HG03159 (cell line): ENCODE results near the gene PTCD3.

Experiments used
- ATAC-seq: cut with Tn5 transposase; IDR thresholded peaks from one replicate; pipeline ENCODE4 v1.9.1; 2021; ENCODE audit warnings: mild to moderate bottlenecking, moderate library complexity; ENCODE audit not compliant: unreplicated experiment

PTCD3 gene

DNA sequence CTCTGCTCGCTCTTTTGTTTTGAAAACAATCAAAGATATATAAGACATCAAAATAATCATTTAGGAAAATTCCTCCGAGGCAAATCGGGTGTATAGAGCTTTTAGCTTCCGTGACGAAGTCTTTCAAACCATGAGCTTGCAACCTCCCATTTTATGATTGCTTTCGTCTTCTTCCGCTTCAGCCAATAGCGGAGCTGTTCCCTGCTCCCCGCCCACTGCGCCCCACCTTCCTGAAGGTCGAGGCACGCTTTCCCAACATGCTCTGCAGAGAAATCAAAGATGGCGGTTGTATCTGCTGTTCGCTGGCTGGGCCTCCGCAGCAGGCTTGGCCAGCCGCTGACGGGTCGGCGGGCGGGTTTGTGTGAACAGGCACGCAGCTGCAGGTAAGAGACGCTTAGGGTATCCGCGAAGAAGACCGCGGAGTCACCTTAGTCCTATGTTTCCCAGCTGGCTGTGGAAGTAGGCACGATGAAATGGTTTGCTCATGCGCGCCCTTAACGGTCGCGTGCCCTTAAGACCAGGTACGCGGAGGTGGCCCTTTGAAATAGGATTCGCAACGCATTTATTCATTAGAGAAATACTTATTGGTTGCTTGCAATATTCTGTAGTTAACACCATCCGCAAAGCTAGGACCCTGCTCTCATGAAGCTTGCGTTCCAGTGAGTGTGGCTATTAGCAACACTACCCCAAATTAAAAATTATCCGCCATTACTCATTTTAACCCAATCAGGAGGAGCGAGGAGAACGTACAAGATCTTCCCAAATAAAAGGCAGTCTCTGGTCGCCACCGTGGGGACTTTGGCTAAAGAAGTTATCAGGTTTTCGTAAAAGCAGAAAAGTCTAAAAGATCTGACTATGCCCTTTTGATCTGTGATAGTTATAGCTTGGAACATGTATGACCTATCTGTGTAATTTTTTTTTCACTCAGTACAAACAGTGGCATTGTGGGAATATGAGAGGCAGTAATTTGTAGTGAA is at the start of gene PTCD3:
PTCD3 (plus strand) TSS at position 267 of the 977 bp plus-strand sequence; CDS start at position 280, 13 bp downstream.
- ATAC-seq, result peak; percentile 93

DNA sequence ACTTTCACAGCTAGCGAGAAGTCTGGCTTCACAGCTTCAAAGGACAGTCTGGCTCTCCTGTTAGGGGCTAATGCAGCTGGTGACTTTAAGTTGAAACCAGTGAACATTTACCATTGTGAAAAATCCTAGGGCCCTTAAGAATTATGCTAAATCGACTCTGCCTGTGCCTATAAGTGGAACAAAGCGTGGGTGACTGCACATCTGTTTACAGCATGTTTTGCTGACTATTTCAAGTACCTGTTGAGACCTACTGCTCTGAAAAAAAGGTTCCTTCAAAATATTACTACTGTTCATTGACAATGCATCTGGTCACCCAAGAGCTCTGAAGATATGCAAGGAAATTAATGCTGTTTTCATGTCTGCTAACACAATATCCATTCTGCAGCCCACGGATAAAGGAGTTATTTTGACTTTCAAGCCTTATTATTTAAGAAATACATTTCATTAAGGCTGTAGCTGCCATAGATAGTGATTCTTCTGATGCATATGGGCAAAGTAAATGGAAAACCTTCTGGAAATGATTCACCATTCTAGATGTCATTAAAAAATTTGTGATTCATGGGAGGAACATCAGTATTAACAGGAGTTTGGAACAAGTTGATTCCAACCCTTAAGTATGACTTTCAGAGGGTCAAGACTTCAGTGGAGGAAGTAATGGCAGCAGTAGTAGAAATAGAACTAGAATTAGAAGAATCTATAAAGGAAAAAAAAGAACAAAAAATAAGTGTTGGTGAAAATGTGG is 49.3 kb upstream of the PTCD3 start:
- ATAC-seq, result no peak

DNA sequence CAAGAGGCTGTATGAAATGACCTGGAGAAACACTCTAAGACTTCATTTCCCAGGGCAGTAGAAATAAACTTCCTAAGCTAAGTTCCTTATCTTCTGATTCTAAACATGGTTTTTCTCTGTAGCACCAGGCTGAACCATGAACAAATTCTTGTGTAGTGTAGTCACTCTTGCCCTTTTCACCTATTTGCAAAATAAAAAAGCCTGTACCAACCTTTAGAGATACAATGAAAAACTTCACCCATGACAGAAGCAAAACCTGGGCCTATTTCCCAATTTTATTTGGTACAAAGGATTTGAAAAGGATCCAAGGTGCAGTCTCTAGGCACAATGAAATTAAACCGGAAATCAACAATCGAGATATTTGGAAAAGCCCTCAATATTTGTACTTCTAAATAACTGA is 44.0 kb upstream of the PTCD3 start:
- no peak for ATAC-seq

DNA sequence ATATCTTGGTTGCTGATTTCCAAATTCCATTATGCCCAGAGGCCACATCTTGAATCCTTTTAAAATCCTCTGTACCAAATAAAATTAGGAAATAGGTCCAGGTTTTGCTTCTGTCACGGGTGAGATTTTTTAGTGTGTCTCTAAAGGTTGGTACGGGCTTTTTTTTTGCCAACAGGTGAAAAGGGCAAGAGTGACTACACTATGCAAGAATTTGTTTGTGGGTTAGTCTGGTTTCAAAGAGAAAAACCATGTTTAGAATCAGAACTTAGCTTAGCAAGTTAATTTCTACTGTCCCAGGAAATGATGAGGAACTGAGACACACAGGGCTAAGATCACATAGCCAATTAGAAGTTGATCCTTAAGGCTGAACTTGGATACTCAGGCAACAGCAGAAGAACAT is 42.0 kb upstream of the PTCD3 start:
- no peak for ATAC-seq

DNA sequence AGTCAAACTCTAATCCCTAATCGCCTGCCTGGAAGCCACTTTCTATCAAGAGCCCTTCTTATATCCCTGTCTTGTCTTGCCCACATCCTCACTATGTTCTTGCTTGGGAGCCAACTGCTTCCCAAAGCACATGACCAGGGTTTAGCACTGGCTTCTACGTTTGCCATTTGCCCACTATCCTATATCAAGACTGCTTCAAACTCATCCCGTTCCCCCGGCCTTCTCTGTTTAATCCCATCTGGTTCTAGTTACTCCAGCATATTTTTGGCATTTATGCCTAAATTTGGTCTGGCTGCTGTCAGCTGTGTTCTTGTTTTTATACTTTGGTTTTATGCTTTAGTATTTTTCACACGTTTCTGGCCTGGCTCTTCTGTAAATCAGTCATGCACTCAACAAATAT is 40.5 kb upstream of the PTCD3 start:
- no peak for ATAC-seq

DNA sequence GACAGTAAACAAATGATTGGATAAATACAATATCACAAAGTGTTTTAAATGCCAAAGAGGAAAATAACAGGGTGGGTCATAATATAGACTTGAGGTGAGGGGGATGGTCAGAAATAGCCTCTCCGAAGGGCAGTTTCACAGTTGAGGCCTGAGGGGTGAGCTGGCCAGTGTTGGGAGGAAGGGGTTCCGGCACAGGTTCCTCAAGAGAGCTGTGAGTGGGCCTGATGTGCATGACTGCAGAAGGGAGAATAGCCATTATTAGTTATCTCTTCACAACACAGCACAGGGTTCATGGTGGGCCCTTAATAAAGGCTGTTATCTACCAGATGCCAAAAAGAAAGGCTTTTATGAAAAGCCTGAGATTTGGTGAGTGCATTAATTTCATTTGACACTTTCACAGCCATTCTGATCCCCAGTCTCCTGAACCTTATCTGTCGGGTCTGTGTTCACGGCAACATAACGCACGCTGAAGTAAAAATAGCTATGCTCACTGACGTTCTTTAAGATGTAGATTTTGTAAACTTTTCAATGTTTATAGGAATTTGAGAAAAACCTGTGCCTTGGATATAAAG is 39.9 kb upstream of the PTCD3 start:
- no peak for ATAC-seq

DNA sequence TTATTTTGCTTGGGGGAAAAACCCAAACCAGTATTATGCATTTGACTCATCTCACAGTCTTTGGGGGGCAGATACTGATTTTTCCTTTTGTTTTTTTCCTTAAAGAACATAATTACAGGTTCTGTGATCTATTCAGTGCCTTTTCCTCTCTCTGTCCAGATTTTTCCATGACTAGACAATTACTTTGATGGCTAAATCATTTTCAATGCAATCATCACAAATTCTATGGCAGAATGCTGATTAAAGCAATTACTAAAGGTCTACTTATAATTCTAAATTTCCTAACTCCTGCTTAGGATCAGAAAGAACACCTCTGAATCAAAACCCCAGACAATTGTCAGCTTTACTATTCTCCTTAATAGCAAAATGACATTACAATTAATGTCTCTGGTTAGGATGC is 39.1 kb upstream of the PTCD3 start:
- no peak for ATAC-seq

DNA sequence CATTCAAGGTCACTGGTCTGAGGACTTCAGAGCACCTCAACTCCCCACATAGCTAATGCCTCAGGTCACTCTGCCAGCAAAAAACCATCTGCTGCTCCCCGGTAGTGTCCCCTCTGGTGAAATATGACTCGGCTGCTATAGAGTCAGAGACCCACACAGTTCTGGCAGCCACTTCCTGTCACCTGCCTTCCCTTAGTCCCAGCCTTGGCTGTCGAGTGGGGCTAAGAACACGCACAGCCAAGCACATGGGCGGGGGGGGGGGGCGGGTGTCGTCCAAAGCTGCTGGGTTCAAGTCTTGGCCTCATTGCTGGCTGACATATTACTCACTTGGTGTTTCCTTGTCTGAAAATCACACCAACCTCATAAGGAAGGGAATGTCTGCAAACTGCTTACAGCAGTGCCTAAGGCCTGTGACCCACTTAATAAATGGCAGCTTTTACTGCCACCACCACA is 37.9 kb upstream of the PTCD3 start:
- no peak for ATAC-seq

DNA sequence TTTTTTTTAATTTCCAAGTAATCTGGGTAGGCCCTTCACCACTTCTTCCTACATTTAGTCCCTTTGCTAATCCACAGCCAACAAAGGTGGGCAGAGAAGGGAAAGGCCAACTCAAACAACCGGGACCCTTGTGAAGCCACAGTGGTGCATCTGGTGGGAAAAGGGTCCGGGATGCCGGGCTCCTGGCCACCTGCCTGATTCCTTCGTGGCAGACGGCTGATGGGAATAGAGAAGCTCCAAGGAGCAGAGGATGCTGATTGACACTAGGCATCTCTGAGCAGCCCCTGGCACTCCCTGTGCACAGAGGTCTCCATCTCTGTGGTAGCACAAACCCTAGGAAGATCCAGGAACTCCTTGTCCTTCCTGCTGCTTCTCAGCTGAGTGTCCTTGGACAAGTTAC is 37.4 kb upstream of the PTCD3 start:
- no peak for ATAC-seq

DNA sequence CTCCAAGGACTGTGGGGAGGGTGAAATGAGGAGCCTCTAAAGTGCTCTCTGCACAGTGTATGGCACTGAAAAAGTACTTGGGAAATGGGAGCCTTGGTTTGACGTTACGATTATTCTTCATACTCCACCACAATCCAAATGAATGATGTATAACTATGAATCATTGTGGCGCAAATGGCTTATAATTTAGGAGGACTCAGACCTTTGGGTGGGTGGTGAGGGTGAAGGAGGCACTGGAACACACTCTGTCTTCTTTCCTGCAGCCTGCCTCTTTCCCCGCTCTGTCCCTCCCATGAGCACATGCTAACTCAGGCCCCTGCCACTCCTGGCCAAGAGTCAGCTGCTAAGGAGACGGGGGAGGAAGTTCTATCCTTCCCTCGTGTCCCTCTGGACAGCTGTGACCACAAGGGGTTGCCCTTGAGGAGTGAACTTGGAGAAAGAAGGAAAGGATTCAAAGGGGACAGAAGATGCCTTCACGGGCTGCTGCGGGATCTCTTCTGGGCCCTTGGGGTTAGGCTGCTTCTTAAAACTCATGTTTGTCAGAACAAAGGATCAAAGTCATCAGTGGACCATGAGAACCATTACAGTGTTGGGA is 36.8 kb upstream of the PTCD3 start:
- ATAC-seq, result no peak

DNA sequence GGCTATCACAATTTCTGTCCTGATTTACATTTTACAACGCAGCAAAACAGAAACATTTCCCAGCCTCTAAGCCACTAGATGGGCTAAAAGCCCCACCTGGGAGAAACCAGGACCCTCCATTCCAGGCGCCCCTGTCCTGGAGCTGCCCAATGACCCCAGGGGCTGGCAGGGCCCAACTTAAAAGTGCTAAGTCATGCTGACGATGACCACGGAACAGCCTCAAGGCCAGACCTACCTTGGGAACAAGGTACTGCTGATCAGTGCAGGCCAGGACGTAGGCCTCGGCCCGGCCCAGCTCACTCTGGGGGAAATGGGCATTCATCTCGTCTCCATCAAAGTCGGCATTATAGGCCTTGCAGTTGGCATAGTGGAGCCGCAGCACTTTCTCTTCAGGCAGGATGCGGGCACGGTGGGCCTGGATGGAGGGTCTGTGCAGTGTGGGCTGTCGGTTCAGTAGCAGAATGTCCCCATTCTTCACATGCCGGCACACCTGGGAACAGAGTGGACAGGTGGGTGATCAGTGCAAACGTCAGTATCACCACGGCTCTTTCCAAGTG is 36.2 kb upstream of the PTCD3 start:
- ATAC-seq, result no peak

DNA sequence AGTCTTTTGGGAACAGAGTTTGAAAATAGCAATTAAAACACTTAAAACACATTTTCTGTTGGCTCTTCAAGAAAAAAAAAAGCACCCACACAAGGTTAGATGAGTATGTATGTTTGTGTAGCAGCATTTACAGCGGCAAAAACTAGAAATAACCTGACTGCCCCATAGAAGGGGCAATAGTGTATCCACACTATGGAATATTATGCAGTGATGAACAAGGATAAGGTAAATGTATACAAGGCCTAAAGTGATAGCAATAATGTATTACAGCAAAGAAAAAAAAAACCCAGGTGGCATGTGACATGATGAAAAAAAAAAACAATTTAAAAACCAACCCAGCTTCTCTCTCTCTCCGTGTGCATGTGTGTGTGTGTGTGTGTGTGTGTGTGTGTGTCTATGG is 35.2 kb upstream of the PTCD3 start:
- no peak for ATAC-seq

DNA sequence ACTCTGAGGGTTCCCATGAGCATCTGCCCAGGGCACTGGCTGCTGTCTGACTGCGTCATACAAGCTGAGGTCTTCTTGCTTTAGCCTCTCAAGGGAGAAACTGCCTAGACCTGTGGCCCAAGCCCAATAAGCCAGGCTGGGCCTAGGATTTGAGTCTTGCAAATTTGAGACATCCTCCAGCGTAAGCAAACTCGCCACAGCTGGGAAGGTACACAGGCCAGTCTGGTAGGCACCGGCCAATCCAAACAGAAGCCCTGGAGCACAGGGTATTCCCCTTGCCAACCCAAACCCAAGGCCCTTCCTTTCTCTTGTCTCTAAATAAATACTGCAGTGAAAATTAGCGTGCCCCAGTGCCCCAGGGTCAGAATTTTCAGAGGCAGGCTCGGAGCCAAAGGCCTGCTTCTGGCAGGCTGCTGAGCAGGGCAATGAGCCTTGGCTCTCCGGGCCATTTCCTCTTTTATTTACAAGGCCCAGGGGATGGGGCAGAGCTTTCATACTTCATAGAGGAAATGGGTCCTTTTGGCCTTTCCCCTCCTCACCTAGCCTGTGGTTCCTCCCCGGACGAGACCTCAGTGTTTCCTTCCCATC is 33.7 kb upstream of the PTCD3 start:
- ATAC-seq, result peak; percentile 63

DNA sequence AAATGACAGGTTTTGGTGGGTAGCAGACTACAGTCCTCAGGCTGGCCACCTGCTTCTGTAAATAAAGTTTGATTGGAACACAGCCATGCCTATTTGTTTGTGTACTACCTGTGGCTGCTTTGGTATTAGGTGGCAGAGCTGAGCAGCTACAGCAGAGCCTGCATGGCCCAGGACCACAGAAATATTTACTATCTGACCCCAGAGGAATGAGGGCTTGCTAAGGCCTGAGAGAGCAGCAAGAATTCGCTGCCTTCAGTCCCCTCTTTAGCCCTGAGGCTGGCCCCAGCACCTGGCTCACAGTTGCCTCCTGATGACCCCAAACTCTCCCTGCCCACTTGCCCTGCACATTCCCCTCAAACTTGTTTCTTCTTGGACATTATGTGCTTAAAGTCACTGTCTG is 32.8 kb upstream of the PTCD3 start:
- no peak for ATAC-seq

DNA sequence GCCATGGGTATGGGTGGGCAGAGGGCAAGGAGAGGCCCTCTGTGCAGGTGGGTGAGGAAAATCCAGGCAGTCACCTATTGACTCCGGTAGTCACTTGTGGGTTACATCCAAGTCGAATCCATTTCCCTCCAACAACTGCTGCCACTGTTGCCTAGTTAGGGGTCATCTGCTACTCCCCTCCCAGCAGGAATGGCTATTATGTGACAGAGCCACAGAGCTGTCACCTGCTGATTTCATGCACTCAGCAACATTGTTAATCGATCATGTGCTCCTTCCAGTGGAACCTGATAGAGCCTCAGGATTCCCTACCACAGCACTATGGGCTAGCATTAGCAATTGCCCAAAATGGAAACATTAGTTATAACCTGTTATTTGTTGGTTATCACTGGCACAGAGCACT is 31.8 kb upstream of the PTCD3 start:
- no peak for ATAC-seq

DNA sequence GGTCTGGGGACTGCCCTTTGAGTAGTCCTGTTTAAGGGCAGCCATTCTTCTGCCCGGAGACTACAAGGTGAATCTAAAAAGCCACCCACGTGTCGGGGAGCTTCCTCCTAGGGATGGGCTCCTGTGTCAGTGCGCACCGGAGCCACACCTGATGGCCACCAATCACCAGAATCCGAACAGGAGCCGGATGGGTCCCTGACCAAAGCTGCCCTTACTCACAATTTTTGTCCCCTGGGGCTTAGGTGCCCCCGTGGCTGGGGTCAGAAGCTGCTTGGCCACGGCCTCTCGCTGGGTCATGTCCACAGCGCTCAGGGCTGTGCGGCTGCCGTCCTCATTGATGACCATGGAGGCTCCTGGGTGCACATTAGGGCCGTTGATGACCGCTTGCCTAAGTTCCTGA is 31.2 kb upstream of the PTCD3 start:
- ATAC-seq, result no peak

DNA sequence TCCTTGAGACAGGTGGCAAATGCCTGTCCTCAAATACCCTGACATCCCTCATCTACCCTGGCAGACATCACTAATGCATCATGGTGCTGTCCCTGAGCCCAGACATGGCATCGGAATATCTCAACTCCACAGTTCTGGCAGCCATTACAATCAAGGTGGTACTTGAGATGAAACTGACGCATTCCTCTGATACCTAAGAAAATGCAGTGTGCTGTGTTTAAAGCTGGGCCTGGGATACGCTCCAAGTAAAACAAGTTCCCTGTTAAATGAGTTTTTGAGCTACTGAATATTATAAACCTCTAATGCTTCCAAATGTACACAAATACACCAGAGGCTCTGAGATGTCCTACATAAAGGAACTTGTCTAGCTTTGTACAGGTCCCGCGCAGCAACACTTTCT is 30.1 kb upstream of the PTCD3 start:
- ATAC-seq, result no peak

DNA sequence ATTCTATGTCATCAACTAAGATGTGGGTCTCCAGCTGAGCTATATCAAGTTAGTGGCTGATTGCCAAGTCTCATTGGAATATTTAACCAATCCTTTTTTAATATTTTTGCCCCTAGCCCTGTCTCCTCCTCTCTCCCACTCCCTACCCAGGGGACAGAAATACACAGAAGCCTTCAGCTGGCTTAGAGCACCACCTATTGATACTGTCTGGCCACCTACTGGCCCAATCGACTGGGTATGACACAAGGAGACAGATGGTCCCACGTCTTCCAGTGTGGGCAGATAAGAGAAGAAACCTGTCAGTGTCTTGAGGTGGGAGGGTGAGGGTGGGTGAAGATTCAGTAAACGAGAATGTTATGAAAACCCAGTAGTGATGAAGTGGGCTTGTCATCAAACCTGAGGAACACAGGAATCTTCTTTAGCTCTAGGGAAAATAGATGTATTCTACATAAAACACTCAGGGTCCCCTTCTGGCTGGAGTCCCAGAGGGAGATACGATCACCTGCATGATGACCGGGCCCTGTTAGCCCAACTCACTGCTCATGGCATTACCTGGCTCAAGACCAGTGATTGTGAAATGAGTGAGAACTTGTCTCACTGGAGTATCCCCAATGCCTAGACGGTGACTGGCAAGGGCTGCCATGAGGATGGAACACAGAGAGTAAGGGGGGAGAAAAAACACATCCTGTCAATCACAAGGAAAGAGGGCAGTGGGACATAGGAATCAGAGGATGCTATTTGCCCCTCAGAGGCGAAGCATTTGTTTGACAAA is 27.1 kb upstream of the PTCD3 start:
- ATAC-seq, result no peak

DNA sequence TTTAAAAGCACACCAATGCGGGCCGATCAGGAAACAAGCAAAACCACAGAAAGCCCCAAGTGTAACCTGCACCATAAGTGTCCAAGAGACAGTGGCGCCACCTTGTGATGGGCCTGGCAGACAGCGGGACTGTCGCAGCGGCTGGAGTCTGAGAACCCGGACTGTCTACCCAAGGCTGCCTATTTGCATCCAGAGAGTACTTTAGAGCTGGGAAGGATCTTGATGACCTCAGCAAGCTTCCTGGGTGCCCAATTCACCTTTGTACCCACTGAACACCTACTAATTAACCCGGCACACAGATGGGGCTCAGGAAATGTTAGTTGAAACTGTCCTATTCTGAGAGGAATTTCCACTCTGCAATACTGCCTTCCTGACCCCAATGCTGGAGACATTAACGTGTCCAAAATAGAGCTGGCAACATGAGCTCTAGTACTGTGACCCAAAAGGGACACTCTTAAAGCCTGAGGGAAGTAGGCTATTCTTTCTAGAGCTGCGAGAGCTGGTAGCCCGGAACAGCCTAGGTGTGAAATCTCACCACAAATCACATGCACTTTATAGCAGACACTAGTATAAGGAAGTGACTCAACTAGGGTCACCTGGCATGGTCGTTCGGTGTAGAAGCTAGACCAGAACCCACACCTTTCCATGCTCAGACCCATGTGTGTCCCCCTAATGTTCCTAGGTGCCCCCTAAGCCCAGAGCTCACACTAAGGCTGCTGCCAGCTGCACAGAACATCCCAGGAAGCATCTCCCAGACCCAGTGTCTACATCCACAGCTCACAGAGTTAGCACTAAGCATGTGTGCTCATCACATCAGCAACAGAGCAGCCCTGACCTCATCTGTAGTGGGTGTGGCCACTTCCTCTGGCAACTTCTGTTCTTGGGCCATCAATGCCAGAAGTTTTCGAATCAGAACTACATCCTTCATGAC is 25.8 kb upstream of the PTCD3 start:
- peak; percentile 80 for ATAC-seq
